GM12878 (cell line): Measurements from ENCODE around the gene IRF1. TPM values are rescaled to one million over a fixed set of nuclear protein-coding genes. Genes with fewer than 3 reads are reported as not detected.
A peak's percentile ranks its signal among the peaks of the same experiment; 100 is the strongest.

ENCODE experiments used
- BCLAF1 ChIP-seq: fragments of 450-650 bp; IDR thresholded peaks from 2 replicates; pipeline ENCODE4 v1.6.1; 2017; ENCODE audit warnings: antibody characterized with exemption, mild to moderate bottlenecking, moderate library complexity
- CREM ChIP-seq: IDR thresholded peaks from 2 replicates; pipeline ENCODE4 v1.6.1; 2014; ENCODE audit warnings: antibody characterized with exemption, low read depth
- ELK1 ChIP-seq: IDR thresholded peaks from 2 replicates; pipeline ENCODE4 v1.6.1; 2012; ENCODE audit warnings: low read depth, low read length, improper control_type of control experiment
- EP300 ChIP-seq, 2 experiments: fragments of 150-350 bp in 1 of 2; IDR thresholded peaks; 2 replicates each; pipeline ENCODE4 v1.6.1; 2011 to 2012; ENCODE audit warnings: low read depth in 2 of 2, low read length in 2 of 2, borderline replicate concordance in 1 of 2, improper control_type of control experiment in 1 of 2, inconsistent platforms in 1 of 2; ENCODE audit not compliant: control insufficient read depth in 1 of 2
- JUND ChIP-seq: IDR thresholded peaks from 2 replicates; pipeline ENCODE4 v1.6.1; 2012; ENCODE audit warnings: low read depth, mild to moderate bottlenecking, low read length, improper control_type of control experiment, moderate library complexity
- PKNOX1 ChIP-seq: fragments of 450-650 bp; IDR thresholded peaks from 2 replicates; pipeline ENCODE4 v1.6.1; 2016; ENCODE audit warnings: mild to moderate bottlenecking
- SKIL ChIP-seq: fragments of 450-650 bp; IDR thresholded peaks from 2 replicates; pipeline ENCODE4 v1.6.1; 2017; ENCODE audit warnings: mild to moderate bottlenecking, low read depth, inconsistent platforms; ENCODE audit not compliant: poor library complexity, severe bottlenecking
- SMAD5 ChIP-seq: IDR thresholded peaks from 2 replicates; pipeline ENCODE4 v1.6.1; 2016; ENCODE audit warnings: antibody characterized with exemption, low read depth
- SP1 ChIP-seq: IDR thresholded peaks from one replicate; pipeline ENCODE4 v1.6.1; 2011; ENCODE audit warnings: low read depth, low read length
- TARDBP ChIP-seq: IDR thresholded peaks from 2 replicates; pipeline ENCODE4 v1.6.1; 2016; ENCODE audit warnings: borderline replicate concordance
- ZNF24 ChIP-seq: fragments of 450-650 bp; IDR thresholded peaks from 2 replicates; pipeline ENCODE4 v1.6.1; 2017; ENCODE audit warnings: antibody characterized with exemption, mild to moderate bottlenecking
- polyA plus RNA-seq, 11 experiments: library from polyadenylated mRNA; depleted of rRNA in 4 of 11; unstranded in 6 of 11; stranded (reverse) in 5 of 11; fragments of >200 nt; fragmentation: Nextera tagmentation in 4 of 11; fragmentation: Illumina TruSeq in 1 of 11; extraction: Ambion mirVana in 4 of 11; extraction: Trizol in 1 of 11; gene quantifications; 1 replicate in 1 of 11; 2 replicates in 10 of 11; pipeline versions ENCODE4 v1.2.1 to v1.2.3, GENCODE V29; 2011 to 2016; ENCODE audit warnings: inconsistent platforms in 2 of 11, missing spikeins in 2 of 11, low read depth in 1 of 11
- total RNA-seq, 4 experiments: library from RNA; depleted of rRNA in 3 of 4; stranded (reverse); fragments of >200 nt in 3 of 4; fragmentation: Illumina TruSeq in 1 of 4; extraction: Trizol in 1 of 4; gene quantifications; 2 replicates each; pipeline versions ENCODE4 v1.2.1 to v1.2.3, GENCODE V29; 2013 to 2021
- TF ChIP-seq, protein P1 (sequence below): fragments of 450-650 bp; IDR thresholded peaks from 2 replicates; pipeline ENCODE4 v1.6.1; 2018; ENCODE audit warnings: mild to moderate bottlenecking, low read depth, moderate library complexity; ENCODE audit not compliant: partially characterized antibody
- TF ChIP-seq, protein P2 (sequence below): fragments of 450-650 bp; IDR thresholded peaks from 2 replicates; pipeline ENCODE4 v1.6.1; 2017; ENCODE audit warnings: mild to moderate bottlenecking, moderate library complexity

IRF1 gene
- total and polyA plus RNA-seq, 10 of the 15 experiments (the other 5 are each of a cell fraction or from before 2014, with no cell fraction given), result 6.9 to 68.0 (median 49.6) TPM

DNA sequence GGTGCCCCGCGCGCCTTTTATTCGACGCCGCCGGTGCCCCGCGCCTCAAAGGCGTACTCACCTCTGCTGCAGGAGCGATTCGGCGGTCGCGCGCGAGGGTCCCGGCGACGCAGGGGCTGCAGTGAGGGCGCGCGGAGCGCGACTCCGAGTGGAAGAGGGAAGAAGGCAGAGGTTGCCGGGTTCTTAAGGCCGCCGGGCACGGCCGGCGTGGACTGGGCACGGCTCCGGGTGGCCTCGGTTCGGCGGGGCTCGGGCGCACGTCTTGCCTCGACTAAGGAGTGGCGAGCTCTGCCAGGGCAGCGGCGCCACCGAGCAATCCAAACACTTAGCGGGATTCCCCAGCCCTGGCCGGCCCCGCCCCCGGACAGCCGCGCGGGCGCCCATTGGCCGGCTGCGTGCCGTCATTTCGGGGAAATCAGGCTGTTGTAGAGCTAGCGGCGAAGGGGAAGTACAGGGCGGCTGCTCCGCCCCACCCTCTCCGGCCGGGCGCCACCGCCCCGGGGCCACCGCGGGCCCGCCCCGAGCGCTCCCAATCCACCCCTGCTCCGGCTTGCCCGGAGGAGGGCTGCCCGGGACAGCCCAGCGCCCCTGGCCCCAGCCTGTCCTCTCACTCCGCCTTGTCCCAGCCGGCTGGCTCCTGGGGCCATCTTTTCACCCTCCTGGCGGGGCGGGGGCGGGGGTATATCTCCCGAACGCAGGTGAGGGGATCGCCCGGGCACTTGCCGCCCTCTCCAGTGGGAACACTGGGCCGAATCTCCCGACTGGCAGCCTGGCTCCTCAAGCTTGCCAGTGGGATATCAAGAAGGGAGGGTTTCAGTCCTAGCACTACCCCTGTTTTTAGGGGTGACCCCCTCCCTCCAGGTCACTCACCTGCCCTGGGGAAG lies at the start of gene IRF1 (continued):
- TF ChIP-seq EP300 (IDR thresholded peaks at IDR 0.05; ENCODE audit: borderline replicate concordance in 1 of 2, control insufficient read depth in 1 of 2, low read depth in 2 of 2, low read length in 2 of 2) (0 out of 4 replicates have a peak, but pooled peaks of 1 of the 2 experiments have one; percentile 1), SMAD5 (peak; percentile 90), CREM (no peak), ZNF24 (no peak), TARDBP (no peak), BCLAF1 (no peak), ELK1 (no peak), SKIL (no peak), SP1 (peak; percentile 51), PKNOX1 (peak; percentile 40; the same call in 1 of the 2 replicates), JUND (0 out of 2 replicates have a peak, but pooled peaks have one; percentile 8)
- TF ChIP-seq, protein P1, sequence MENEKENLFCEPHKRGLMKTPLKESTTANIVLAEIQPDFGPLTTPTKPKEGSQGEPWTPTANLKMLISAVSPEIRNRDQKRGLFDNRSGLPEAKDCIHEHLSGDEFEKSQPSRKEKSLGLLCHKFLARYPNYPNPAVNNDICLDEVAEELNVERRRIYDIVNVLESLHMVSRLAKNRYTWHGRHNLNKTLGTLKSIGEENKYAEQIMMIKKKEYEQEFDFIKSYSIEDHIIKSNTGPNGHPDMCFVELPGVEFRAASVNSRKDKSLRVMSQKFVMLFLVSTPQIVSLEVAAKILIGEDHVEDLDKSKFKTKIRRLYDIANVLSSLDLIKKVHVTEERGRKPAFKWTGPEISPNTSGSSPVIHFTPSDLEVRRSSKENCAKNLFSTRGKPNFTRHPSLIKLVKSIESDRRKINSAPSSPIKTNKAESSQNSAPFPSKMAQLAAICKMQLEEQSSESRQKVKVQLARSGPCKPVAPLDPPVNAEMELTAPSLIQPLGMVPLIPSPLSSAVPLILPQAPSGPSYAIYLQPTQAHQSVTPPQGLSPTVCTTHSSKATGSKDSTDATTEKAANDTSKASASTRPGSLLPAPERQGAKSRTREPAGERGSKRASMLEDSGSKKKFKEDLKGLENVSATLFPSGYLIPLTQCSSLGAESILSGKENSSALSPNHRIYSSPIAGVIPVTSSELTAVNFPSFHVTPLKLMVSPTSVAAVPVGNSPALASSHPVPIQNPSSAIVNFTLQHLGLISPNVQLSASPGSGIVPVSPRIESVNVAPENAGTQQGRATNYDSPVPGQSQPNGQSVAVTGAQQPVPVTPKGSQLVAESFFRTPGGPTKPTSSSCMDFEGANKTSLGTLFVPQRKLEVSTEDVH, result no peak
- TF ChIP-seq, protein P2, sequence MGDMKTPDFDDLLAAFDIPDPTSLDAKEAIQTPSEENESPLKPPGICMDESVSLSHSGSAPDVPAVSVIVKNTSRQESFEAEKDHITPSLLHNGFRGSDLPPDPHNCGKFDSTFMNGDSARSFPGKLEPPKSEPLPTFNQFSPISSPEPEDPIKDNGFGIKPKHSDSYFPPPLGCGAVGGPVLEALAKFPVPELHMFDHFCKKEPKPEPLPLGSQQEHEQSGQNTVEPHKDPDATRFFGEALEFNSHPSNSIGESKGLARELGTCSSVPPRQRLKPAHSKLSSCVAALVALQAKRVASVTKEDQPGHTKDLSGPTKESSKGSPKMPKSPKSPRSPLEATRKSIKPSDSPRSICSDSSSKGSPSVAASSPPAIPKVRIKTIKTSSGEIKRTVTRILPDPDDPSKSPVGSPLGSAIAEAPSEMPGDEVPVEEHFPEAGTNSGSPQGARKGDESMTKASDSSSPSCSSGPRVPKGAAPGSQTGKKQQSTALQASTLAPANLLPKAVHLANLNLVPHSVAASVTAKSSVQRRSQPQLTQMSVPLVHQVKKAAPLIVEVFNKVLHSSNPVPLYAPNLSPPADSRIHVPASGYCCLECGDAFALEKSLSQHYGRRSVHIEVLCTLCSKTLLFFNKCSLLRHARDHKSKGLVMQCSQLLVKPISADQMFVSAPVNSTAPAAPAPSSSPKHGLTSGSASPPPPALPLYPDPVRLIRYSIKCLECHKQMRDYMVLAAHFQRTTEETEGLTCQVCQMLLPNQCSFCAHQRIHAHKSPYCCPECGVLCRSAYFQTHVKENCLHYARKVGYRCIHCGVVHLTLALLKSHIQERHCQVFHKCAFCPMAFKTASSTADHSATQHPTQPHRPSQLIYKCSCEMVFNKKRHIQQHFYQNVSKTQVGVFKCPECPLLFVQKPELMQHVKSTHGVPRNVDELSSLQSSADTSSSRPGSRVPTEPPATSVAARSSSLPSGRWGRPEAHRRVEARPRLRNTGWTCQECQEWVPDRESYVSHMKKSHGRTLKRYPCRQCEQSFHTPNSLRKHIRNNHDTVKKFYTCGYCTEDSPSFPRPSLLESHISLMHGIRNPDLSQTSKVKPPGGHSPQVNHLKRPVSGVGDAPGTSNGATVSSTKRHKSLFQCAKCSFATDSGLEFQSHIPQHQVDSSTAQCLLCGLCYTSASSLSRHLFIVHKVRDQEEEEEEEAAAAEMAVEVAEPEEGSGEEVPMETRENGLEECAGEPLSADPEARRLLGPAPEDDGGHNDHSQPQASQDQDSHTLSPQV, result no peak
